Psoas muscle (tissue), 8 donors: Measurements from ENCODE around the gene CLASP1. TPM values are rescaled to one million over a fixed set of nuclear protein-coding genes. Genes with fewer than 3 reads are reported as not detected.

ENCODE experiments used
- ATAC-seq, 4 donors: fragments of 200-7000 bp; cut with Tn5 transposase; one replicate each; pipeline ENCODE4 v1.9.1; 2020; ENCODE audit warnings: moderate library complexity in 3 of 4, mild to moderate bottlenecking in 2 of 4
- DNase-seq, 2 donors: peaks; one replicate each; pipeline ENCODE4 v3.0.0-alpha.2; 2020
- H3K27ac ChIP-seq: fragments of 200-600 bp; one replicate; pipeline ENCODE4 v1.8.0; 2022
- H3K27me3 ChIP-seq, 3 donors: fragments of 200-600 bp in 1 of 3; one replicate each; pipeline versions ENCODE4 v1.6.1 to v1.8.0; 2013 to 2022; ENCODE audit warnings: low read length in 2 of 3, mild to moderate bottlenecking in 2 of 3, moderate library complexity in 1 of 3; ENCODE audit not compliant: insufficient read depth in 3 of 3
- H3K36me3 ChIP-seq, 2 donors: fragments of 200-600 bp in 1 of 2; one replicate each; pipeline versions ENCODE4 v1.6.1 to v1.8.0; 2013 to 2022; ENCODE audit warnings: low read depth in 1 of 2, mild to moderate bottlenecking in 1 of 2, moderate library complexity in 1 of 2; ENCODE audit not compliant: insufficient read depth in 1 of 2
- H3K4me1 ChIP-seq: fragments of 200-600 bp; one replicate; pipeline ENCODE4 v1.8.0; 2022
- H3K4me3 ChIP-seq: fragments of 200-600 bp; one replicate; pipeline ENCODE4 v1.8.0; 2022; ENCODE audit warnings: mild to moderate bottlenecking
- H3K9me3 ChIP-seq: fragments of 200-600 bp; one replicate; pipeline ENCODE4 v1.8.0; 2022
- CTCF ChIP-seq: fragments of 200-600 bp; IDR thresholded peaks from one replicate; pipeline ENCODE4 v1.8.0; 2022; ENCODE audit warnings: antibody characterized with exemption
- WGBS, 3 donors: extraction: QIAGEN DNeasy Blood & Tissue Kit; methylation state at CpG; one replicate each; pipeline versions ENCODE4 v1.1.6 to v1.1.7; 2013; 5-methylcytosine and 5-hydroxymethylcytosine counted together
- intact Hi-C, 2 donors: fragments of 100-400 bp; cut with DNase I; formaldehyde crosslinking; loops; one replicate each; pipeline versions ENCODE4 v1.11.0 to v1.14.2; 2022
- polyA plus RNA-seq, 3 donors: library from polyadenylated mRNA; stranded (reverse); fragments of 200-250 nt; gene quantifications; one replicate each; pipeline ENCODE4 v1.2.3, GENCODE V29; 2013
- total RNA-seq, 4 donors: library from RNA; stranded (reverse); fragmentation: NEBNext Ultra II Directional in 2 of 4; extraction: Animal tissue kit (Norgen Biotek cat#: 25700) in 2 of 4; gene quantifications; one replicate each; pipeline versions ENCODE4 v1.2.1 to v1.2.4, GENCODE V29; 2021 to 2023
- donor health status: healthy with polysubstance abuse.
- donor health status: DM: no; HTN: no; CAD: no; lungs with moderate emphysema.
- donor health status: Bipolar disorder and iron deficiency.
- donor health status: healthy.
- donor health status: DM: yes; HTN: yes; CAD: no.
- donor health status: DM: no; HTN: no; CAD: no.
- donor health status: DM: no; HTN: no; CAD: no.
- donor health status: DM: yes; HTN: yes; CAD: no.

Gene CLASP1
- total and polyA plus RNA-seq, 7 donors = 11.6 to 60.7 (median 38.8) TPM

GRCh38 chr2:121431214-121431613, 218.0 kb downstream of the CLASP1 start:
- intact Hi-C loops = no loop called here
- H3K27ac ChIP-seq = no peak overlapping the region
- H3K27me3 ChIP-seq = no peaks in the 10 kb centered on the region
- no peak for DNase-seq
- no peaks in the 10 kb centered on the region for H3K9me3 ChIP-seq
- H3K4me1 ChIP-seq = no peaks in the 10 kb centered on the region
- H3K4me3 ChIP-seq = no peak overlapping the region
- peaks cover 7 to 56% of the 10 kb centered on the region in 2 donors for H3K36me3 ChIP-seq
- TF ChIP-seq CTCF = no peak
- no peak for ATAC-seq
- 89 to 91% (median 91%) methylated on average over 1 of the region's 1 CpG for WGBS, 3 donors

GRCh38 chr2:121429927-121430520, 219.2 kb downstream of the CLASP1 start:
- peaks cover 7 to 62% of the 10 kb centered on the region in 2 donors for H3K36me3 ChIP-seq
- TF ChIP-seq CTCF = no peak
- 85 to 89% (median 86%) methylated on average over 16 of the region's 16 CpGs for WGBS, 3 donors
- intact Hi-C loops = loop anchor here in 1 of 2 donors (5.0 kb wide), 1 partner anchor 37 kb away; no protein-coding TSS in a partner anchor
- H3K4me1 ChIP-seq = no peaks in the 10 kb centered on the region
- ATAC-seq (no peak), DNase-seq (no peak)
- no peak overlapping the region for H3K27ac ChIP-seq
- H3K9me3 ChIP-seq = no peaks in the 10 kb centered on the region
- H3K4me3 ChIP-seq = no peak overlapping the region
- no peaks in the 10 kb centered on the region for H3K27me3 ChIP-seq

GRCh38 chr2:121429119-121429903, 220.0 kb downstream of the CLASP1 start:
- no peaks in the 10 kb centered on the region for H3K27me3 ChIP-seq
- no peaks in the 10 kb centered on the region for H3K9me3 ChIP-seq
- H3K4me3 ChIP-seq = no peak overlapping the region
- TF ChIP-seq CTCF = no peak
- ATAC-seq = no peak
- no peak for DNase-seq
- H3K27ac ChIP-seq = no peak overlapping the region
- intact Hi-C loops = loop anchor here in 1 of 2 donors (5.0 kb wide), 1 partner anchor 38 kb away; no protein-coding TSS in a partner anchor
- peaks cover 7 to 69% of the 10 kb centered on the region in 2 donors for H3K36me3 ChIP-seq
- no peaks in the 10 kb centered on the region for H3K4me1 ChIP-seq
- WGBS, 3 donors = 74 to 82% (median 79%) methylated on average over 8 of the region's 8 CpGs

- Histone ChIP-seq H3K4me1 (no peaks in the 10 kb centered on the region), H3K4me3 (no peak overlapping the region), H3K36me3 (peaks cover 12 to 80% of the 10 kb centered on the region in 2 donors), H3K9me3 (no peaks in the 10 kb centered on the region), H3K27ac (no peak overlapping the region), H3K27me3 (no peaks in the 10 kb centered on the region)
- 81 to 93% (median 93%) methylated on average over 2 of the region's 2 CpGs for WGBS, 3 donors
- intact Hi-C loops = loop anchor here in 1 of 2 donors (5.0 kb wide), 1 partner anchor 40 kb away; no protein-coding TSS in a partner anchor
- no peak for DNase-seq
- no peak for ATAC-seq
- no peak for TF ChIP-seq CTCF
Observed at GRCh38 chr2:121427187-121427689, 222.0 kb downstream of the CLASP1 start.
